LNCaP clone FGC (cell line): Measurements from ENCODE around the gene NCK2.

ENCODE experiments used
- DNase-seq: peaks from one replicate; pipeline ENCODE4 v3.0.0-alpha.2; 2011; ENCODE audit warnings: low read depth
- H3K4me3 ChIP-seq: 2 replicates; pipeline ENCODE4 v1.5.1; 2011; ENCODE audit warnings: mild to moderate bottlenecking, low read depth, low read length, control low read depth
- TF ChIP-seq, protein P1 (sequence below): IDR thresholded peaks from 2 replicates; pipeline ENCODE4 v1.5.1; 2012; ENCODE audit warnings: mild to moderate bottlenecking; ENCODE audit not compliant: control insufficient read depth, insufficient read depth; ENCODE audit errors: extremely low read depth

The NCK2 gene

DNA sequence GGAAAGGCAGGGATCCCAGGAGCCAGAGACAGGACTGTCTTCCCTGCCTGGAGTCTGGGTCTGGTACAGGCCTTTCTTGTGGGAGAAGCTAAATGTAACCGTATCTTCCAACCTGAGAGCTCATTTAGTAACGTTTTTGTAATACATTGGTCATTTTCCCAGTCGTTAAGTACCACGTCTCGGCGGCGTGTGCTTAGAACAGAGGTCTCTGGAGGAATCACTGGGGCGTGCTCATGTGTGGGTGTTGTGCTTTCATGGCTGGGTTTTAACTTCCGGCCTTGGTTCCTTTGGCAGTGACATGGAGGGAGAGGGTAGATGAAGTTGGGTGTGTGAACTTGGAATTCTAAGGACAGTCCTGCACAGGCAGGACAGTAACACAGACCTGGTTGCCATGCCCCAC lies 79.7 kb downstream of the NCK2 start:
- TF ChIP-seq, protein P1, sequence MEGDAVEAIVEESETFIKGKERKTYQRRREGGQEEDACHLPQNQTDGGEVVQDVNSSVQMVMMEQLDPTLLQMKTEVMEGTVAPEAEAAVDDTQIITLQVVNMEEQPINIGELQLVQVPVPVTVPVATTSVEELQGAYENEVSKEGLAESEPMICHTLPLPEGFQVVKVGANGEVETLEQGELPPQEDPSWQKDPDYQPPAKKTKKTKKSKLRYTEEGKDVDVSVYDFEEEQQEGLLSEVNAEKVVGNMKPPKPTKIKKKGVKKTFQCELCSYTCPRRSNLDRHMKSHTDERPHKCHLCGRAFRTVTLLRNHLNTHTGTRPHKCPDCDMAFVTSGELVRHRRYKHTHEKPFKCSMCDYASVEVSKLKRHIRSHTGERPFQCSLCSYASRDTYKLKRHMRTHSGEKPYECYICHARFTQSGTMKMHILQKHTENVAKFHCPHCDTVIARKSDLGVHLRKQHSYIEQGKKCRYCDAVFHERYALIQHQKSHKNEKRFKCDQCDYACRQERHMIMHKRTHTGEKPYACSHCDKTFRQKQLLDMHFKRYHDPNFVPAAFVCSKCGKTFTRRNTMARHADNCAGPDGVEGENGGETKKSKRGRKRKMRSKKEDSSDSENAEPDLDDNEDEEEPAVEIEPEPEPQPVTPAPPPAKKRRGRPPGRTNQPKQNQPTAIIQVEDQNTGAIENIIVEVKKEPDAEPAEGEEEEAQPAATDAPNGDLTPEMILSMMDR = no peak
- no peak for DNase-seq
- no peak overlapping the region for H3K4me3 ChIP-seq

- no peak for DNase-seq
- H3K4me3 ChIP-seq = no peak overlapping the region
- TF ChIP-seq, protein P1 = no peak
Observed at GRCh38 chr2:105827351-105828096, 82.8 kb downstream of the NCK2 start.

- no peak for DNase-seq
- no peak overlapping the region for H3K4me3 ChIP-seq
- TF ChIP-seq, protein P1 = no peak
Observed at GRCh38 chr2:105828558-105828957, 83.8 kb downstream of the NCK2 start.

DNA sequence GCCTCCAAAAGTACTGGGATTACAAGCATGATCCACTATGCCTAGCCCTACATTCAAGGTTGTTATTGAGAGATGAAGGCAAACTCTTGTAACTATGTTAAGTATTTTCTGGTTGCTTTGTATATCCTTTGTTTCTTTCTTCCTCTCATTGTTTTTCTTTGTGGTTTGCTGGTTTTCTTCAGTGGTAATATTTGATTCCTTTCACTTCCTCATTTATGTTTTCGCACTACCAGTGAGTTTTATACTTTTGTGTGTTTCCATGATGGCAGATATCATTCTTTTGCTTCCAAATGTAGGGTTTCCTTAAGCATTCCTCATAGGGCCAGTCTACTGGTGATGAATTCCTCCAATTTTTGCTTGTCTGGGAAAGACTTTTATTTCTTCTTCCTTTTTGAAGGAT lies 90.2 kb downstream of the NCK2 start:
- DNase-seq = no peak
- TF ChIP-seq, protein P1 = no peak
- H3K4me3 ChIP-seq = no peak overlapping the region

GRCh38 chr2:105836341-105836740 lies 91.6 kb downstream of the NCK2 start:
- no peak overlapping the region for H3K4me3 ChIP-seq
- TF ChIP-seq, protein P1 = no peak
- DNase-seq = no peak

DNA sequence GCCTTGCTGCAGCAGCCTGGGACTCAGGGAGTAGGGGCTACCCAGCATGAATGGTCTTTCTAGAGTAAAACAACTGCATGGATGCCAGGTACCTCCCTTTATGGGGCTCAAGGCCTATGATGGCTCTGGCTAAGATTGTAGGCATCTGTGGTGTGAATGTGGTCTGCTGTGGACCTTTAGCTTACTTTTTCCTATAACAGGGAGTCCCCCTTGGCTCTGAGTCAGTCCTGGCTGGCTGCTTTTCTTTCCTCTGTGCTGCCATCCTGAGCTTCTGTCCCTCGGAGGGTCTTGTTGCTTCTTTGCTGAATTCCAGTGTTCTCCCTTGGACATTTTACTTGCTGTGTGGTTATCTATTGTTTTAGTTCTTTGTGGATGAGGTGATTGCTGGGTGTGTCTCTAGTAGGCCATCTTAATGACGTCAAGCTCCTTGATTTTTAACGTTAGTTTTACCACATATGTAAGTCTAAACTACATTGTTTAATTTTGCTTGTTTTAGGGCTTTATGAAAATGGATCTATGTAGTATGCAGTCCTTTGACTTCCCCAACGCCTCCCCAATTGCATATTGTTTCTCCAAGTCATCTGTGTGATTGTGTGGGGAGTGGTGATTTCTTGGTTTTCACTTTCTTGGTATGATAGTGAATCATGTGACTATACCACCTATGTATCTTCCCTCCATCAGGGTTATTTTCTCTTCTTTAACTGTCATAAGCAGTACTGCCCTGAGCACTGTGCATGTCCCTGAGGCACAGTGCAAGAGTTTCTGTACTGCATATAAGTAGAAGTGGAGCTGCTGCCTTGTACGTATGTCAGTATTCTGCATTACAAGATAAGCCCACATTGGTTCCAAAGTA lies 92.4 kb downstream of the NCK2 start:
- DNase-seq = no peak
- TF ChIP-seq, protein P1 = no peak
- no peak overlapping the region for H3K4me3 ChIP-seq
